ENCODE results near the gene FRAS1.
A peak's percentile ranks its signal among the peaks of the same experiment; 100 is the strongest.

FRAS1 gene

GRCh38 chr4:78562687-78563086, 505.6 kb downstream of the FRAS1 start:
- no peak for TF ChIP-seq HDGF (IDR thresholded peaks at IDR 0.05; ENCODE audit: borderline replicate concordance)
- TF ChIP-seq ARNT (IDR thresholded peaks at IDR 0.05): no peak
- no peak for TF ChIP-seq LEF1 (IDR thresholded peaks at IDR 0.05; ENCODE audit: borderline replicate concordance)
- no peak for DNase-seq (ENCODE audit: extremely low spot score)
- POLR2A ChIA-PET: no interaction called here
- CTCF ChIA-PET: no interaction called here

- ChIA-PET POLR2A (no interaction called here), CTCF (interaction anchor here (0.9 kb wide), 1 partner anchor 26 kb away, joined by 3 read pairs; no protein-coding TSS in a partner anchor)
- no peak for DNase-seq (ENCODE audit: extremely low spot score)
- TF ChIP-seq L3MBTL2 (conservative IDR thresholded peaks at IDR 0.05) (no peak), CTBP1 (IDR thresholded peaks at IDR 0.05; ENCODE audit: borderline replicate concordance) (no peak), PKNOX1 (IDR thresholded peaks at IDR 0.05) (peak; percentile 89), BHLHE40 (IDR thresholded peaks at IDR 0.05; ENCODE audit: borderline replicate concordance) (no peak), SUZ12 (IDR thresholded peaks at IDR 0.05) (no peak)
Measured at GRCh38 chr4:78565971-78566372, 508.8 kb downstream of the FRAS1 start.

- no peak for TF ChIP-seq SUZ12 (IDR thresholded peaks at IDR 0.05)
- ChIA-PET CTCF (no interaction called here), POLR2A (no interaction called here)
- no peak for DNase-seq (ENCODE audit: extremely low spot score)
Measured at GRCh38 chr4:78566834-78567499, 509.8 kb downstream of the FRAS1 start.

GRCh38 chr4:78567500-78568060, 510.5 kb downstream of the FRAS1 start:
- ChIA-PET CTCF (no interaction called here), POLR2A (no interaction called here)
- no peak for DNase-seq (ENCODE audit: extremely low spot score)
- no peak for TF ChIP-seq LEF1 (IDR thresholded peaks at IDR 0.05; ENCODE audit: borderline replicate concordance)
- no peak for TF ChIP-seq FOXK2 (IDR thresholded peaks at IDR 0.05)
- TF ChIP-seq SP1 (IDR thresholded peaks at IDR 0.05): no peak
- TF ChIP-seq HDGF (IDR thresholded peaks at IDR 0.05; ENCODE audit: borderline replicate concordance): no peak
- TF ChIP-seq FOXA1 (IDR thresholded peaks at IDR 0.05): no peak
- no peak for TF ChIP-seq ELF4 (IDR thresholded peaks at IDR 0.05)

GRCh38 chr4:78568640-78569305, 511.6 kb downstream of the FRAS1 start:
- DNase-seq (ENCODE audit: extremely low spot score): no peak
- POLR2A ChIA-PET: no interaction called here
- CTCF ChIA-PET: interaction anchor here (0.7 kb wide), 1 partner anchor 1559 kb away, joined by 10 read pairs; no protein-coding TSS in a partner anchor
- TF ChIP-seq NFRKB (IDR thresholded peaks at IDR 0.05) (no peak), HDGF (IDR thresholded peaks at IDR 0.05; ENCODE audit: borderline replicate concordance) (no peak), FOXK2 (IDR thresholded peaks at IDR 0.05) (no peak), ARNT (IDR thresholded peaks at IDR 0.05) (no peak), CTBP1 (IDR thresholded peaks at IDR 0.05; ENCODE audit: borderline replicate concordance) (no peak), BHLHE40 (IDR thresholded peaks at IDR 0.05; ENCODE audit: borderline replicate concordance) (no peak), LEF1 (IDR thresholded peaks at IDR 0.05; ENCODE audit: borderline replicate concordance) (no peak), ZNF384 (IDR thresholded peaks at IDR 0.05) (no peak), L3MBTL2 (conservative IDR thresholded peaks at IDR 0.05) (no peak), TARDBP (IDR thresholded peaks at IDR 0.05) (no peak), FOXA1 (IDR thresholded peaks at IDR 0.05) (no peak), SUZ12 (IDR thresholded peaks at IDR 0.05) (no peak)

GRCh38 chr4:78569306-78569821, 512.2 kb downstream of the FRAS1 start:
- ChIA-PET POLR2A (no interaction called here), CTCF (interaction anchor here (0.7 kb wide), 1 partner anchor 1560 kb away, joined by 10 read pairs; no protein-coding TSS in a partner anchor)
- TF ChIP-seq PKNOX1 (IDR thresholded peaks at IDR 0.05): no peak
- TF ChIP-seq FOXM1 (IDR thresholded peaks at IDR 0.05; ENCODE audit: borderline replicate concordance): no peak
- no peak for TF ChIP-seq BHLHE40 (IDR thresholded peaks at IDR 0.05; ENCODE audit: borderline replicate concordance)
- TF ChIP-seq LEF1 (IDR thresholded peaks at IDR 0.05; ENCODE audit: borderline replicate concordance): no peak
- no peak for TF ChIP-seq SUZ12 (IDR thresholded peaks at IDR 0.05)
- TF ChIP-seq FOXK2 (IDR thresholded peaks at IDR 0.05): no peak
- no peak for TF ChIP-seq CTBP1 (IDR thresholded peaks at IDR 0.05; ENCODE audit: borderline replicate concordance)
- TF ChIP-seq TARDBP (IDR thresholded peaks at IDR 0.05): no peak
- DNase-seq (ENCODE audit: extremely low spot score): no peak

GRCh38 chr4:78570117-78570516, 513.0 kb downstream of the FRAS1 start:
- DNase-seq (ENCODE audit: extremely low spot score): no peak
- ChIA-PET POLR2A (no interaction called here), CTCF (no interaction called here)
- no peak for TF ChIP-seq PKNOX1 (IDR thresholded peaks at IDR 0.05)
- TF ChIP-seq ARNT (IDR thresholded peaks at IDR 0.05): no peak
- no peak for TF ChIP-seq ZNF384 (IDR thresholded peaks at IDR 0.05)
- no peak for TF ChIP-seq NFRKB (IDR thresholded peaks at IDR 0.05)
- TF ChIP-seq BHLHE40 (IDR thresholded peaks at IDR 0.05; ENCODE audit: borderline replicate concordance): no peak
- TF ChIP-seq FOXA1 (IDR thresholded peaks at IDR 0.05): no peak
- no peak for TF ChIP-seq FOXK2 (IDR thresholded peaks at IDR 0.05)
- no peak for TF ChIP-seq LEF1 (IDR thresholded peaks at IDR 0.05; ENCODE audit: borderline replicate concordance)
- TF ChIP-seq SP1 (IDR thresholded peaks at IDR 0.05): no peak
- no peak for TF ChIP-seq ELF4 (IDR thresholded peaks at IDR 0.05)
- TF ChIP-seq HDGF (IDR thresholded peaks at IDR 0.05; ENCODE audit: borderline replicate concordance): no peak
- no peak for TF ChIP-seq SUZ12 (IDR thresholded peaks at IDR 0.05)

All from HEK293T (cell line).